IgD-negative memory B cell (primary cell): ENCODE results near the gene CADM1. TPM values are rescaled to one million over a fixed set of nuclear protein-coding genes. Genes with fewer than 3 reads are reported as not detected.

Experiments
- H3K27ac Mint-ChIP-seq, 3 donors: one replicate each; pipeline ENCODE4 v1.8.0; 2020 to 2022; ENCODE audit warnings: mild to moderate bottlenecking in 3 of 3, mixed read lengths in 3 of 3, moderate library complexity in 1 of 3
- H3K27me3 Mint-ChIP-seq: one replicate; pipeline ENCODE4 v1.8.0; 2021; ENCODE audit warnings: mixed read lengths
- H3K36me3 Mint-ChIP-seq: one replicate; pipeline ENCODE4 v1.8.0; 2020; ENCODE audit warnings: mild to moderate bottlenecking, mixed read lengths
- H3K4me1 Mint-ChIP-seq, 3 donors: one replicate each; pipeline ENCODE4 v1.8.0; 2020 to 2022; ENCODE audit warnings: mixed read lengths in 3 of 3, mild to moderate bottlenecking in 1 of 3
- H3K4me3 Mint-ChIP-seq, 4 donors: one replicate each; pipeline ENCODE4 v1.8.0; 2020 to 2022; ENCODE audit warnings: mild to moderate bottlenecking in 4 of 4, mixed read lengths in 4 of 4, moderate library complexity in 3 of 4
- H3K9me3 Mint-ChIP-seq, 3 donors: one replicate each; pipeline ENCODE4 v1.8.0; 2020 to 2021; ENCODE audit warnings: mixed read lengths in 3 of 3, mild to moderate bottlenecking in 1 of 3
- polyA plus RNA-seq: library from polyadenylated mRNA; unstranded; fragments of 300-500 nt; fragmentation: Illumina TruSeq; gene quantifications from one replicate; pipeline ENCODE4 v1.2.3, GENCODE V29; 2021

Gene CADM1
- polyA plus RNA-seq, 1 donor from 2014 or later, result 2.0 TPM

- Mint-ChIP-seq H3K27me3 (no peaks in the 10 kb centered on the region), H3K4me1 (peaks cover 12 to 20% (median 15%) of the 10 kb centered on the region in 3 donors), H3K27ac (peak overlapping the region in 1 of 3 donors; percentile 53), H3K36me3 (peaks cover 1% of the 10 kb centered on the region), H3K4me3 (no peak overlapping the region), H3K9me3 (no peaks in the 10 kb centered on the region)
Observed at GRCh38 chr11:115258216-115258615, 246.0 kb downstream of the CADM1 start.

- Mint-ChIP-seq H3K36me3 (peaks cover 1% of the 10 kb centered on the region), H3K4me1 (peaks cover 12 to 20% (median 15%) of the 10 kb centered on the region in 3 donors), H3K27ac (no peak overlapping the region)
Observed at GRCh38 chr11:115257678-115258077, 246.5 kb downstream of the CADM1 start.

GRCh38 chr11:115257270-115257669 lies 246.9 kb downstream of the CADM1 start:
- Mint-ChIP-seq H3K4me1 (peaks cover 12 to 20% (median 15%) of the 10 kb centered on the region in 3 donors), H3K27ac (no peak overlapping the region), H3K9me3 (no peaks in the 10 kb centered on the region), H3K36me3 (peaks cover 1% of the 10 kb centered on the region), H3K4me3 (no peak overlapping the region), H3K27me3 (no peaks in the 10 kb centered on the region)

More at GRCh38 chr11:115257678-115258077, 246.5 kb downstream of the CADM1 start:
- H3K27me3 Mint-ChIP-seq, result no peaks in the 10 kb centered on the region
- H3K9me3 Mint-ChIP-seq, result no peaks in the 10 kb centered on the region
- no peak overlapping the region for H3K4me3 Mint-ChIP-seq

- Mint-ChIP-seq H3K4me3 (peak overlapping the region in 2 of 4 donors; percentile 30 to 74), H3K27ac (peak overlapping the region; percentile 57 to 72 (median 72))
Observed at GRCh38 chr11:115256397-115257197, 247.6 kb downstream of the CADM1 start.

GRCh38 chr11:115255006-115255762 lies 249.0 kb downstream of the CADM1 start:
- Mint-ChIP-seq H3K4me3 (no peak overlapping the region), H3K27ac (no peak overlapping the region)

More at GRCh38 chr11:115256397-115257197, 247.6 kb downstream of the CADM1 start:
- Mint-ChIP-seq H3K4me1 (peaks cover 12 to 20% (median 15%) of the 10 kb centered on the region in 3 donors), H3K36me3 (peaks cover 1% of the 10 kb centered on the region), H3K9me3 (no peaks in the 10 kb centered on the region), H3K27me3 (no peaks in the 10 kb centered on the region)

GRCh38 chr11:115251126-115251525 lies 253.1 kb downstream of the CADM1 start:
- H3K4me1 Mint-ChIP-seq, result peaks cover 3 to 7% (median 4%) of the 10 kb centered on the region in 3 donors
- H3K4me3 Mint-ChIP-seq, result no peak overlapping the region
- H3K9me3 Mint-ChIP-seq, result no peaks in the 10 kb centered on the region
- H3K27me3 Mint-ChIP-seq, result peaks cover 2% of the 10 kb centered on the region
- no peak overlapping the region for H3K27ac Mint-ChIP-seq
- no peaks in the 10 kb centered on the region for H3K36me3 Mint-ChIP-seq

More at GRCh38 chr11:115255006-115255762, 249.0 kb downstream of the CADM1 start:
- H3K9me3 Mint-ChIP-seq, result no peaks in the 10 kb centered on the region
- peaks cover 2% of the 10 kb centered on the region for H3K27me3 Mint-ChIP-seq
- peaks cover 1% of the 10 kb centered on the region for H3K36me3 Mint-ChIP-seq
- H3K4me1 Mint-ChIP-seq, result peaks cover 12 to 20% (median 15%) of the 10 kb centered on the region in 3 donors

GRCh38 chr11:115249061-115249578 lies 255.1 kb downstream of the CADM1 start:
- no peak overlapping the region for H3K4me3 Mint-ChIP-seq
- no peaks in the 10 kb centered on the region for H3K36me3 Mint-ChIP-seq
- no peak overlapping the region for H3K27ac Mint-ChIP-seq
- H3K27me3 Mint-ChIP-seq, result peaks cover 2% of the 10 kb centered on the region
- H3K9me3 Mint-ChIP-seq, result no peaks in the 10 kb centered on the region
- no peaks in the 10 kb centered on the region for H3K4me1 Mint-ChIP-seq

GRCh38 chr11:115247953-115248352 lies 256.3 kb downstream of the CADM1 start:
- H3K36me3 Mint-ChIP-seq, result no peaks in the 10 kb centered on the region
- peaks cover 2% of the 10 kb centered on the region for H3K27me3 Mint-ChIP-seq
- no peaks in the 10 kb centered on the region for H3K4me1 Mint-ChIP-seq
- H3K27ac Mint-ChIP-seq, result no peak overlapping the region
- H3K9me3 Mint-ChIP-seq, result no peaks in the 10 kb centered on the region
- H3K4me3 Mint-ChIP-seq, result no peak overlapping the region

GRCh38 chr11:115247361-115247760 lies 256.9 kb downstream of the CADM1 start:
- no peak overlapping the region for H3K27ac Mint-ChIP-seq
- no peak overlapping the region for H3K4me3 Mint-ChIP-seq
- H3K27me3 Mint-ChIP-seq, result peaks cover 2% of the 10 kb centered on the region
- no peaks in the 10 kb centered on the region for H3K4me1 Mint-ChIP-seq
- H3K9me3 Mint-ChIP-seq, result no peaks in the 10 kb centered on the region
- no peaks in the 10 kb centered on the region for H3K36me3 Mint-ChIP-seq

- Mint-ChIP-seq H3K36me3 (no peaks in the 10 kb centered on the region), H3K4me3 (no peak overlapping the region), H3K27me3 (no peaks in the 10 kb centered on the region), H3K9me3 (no peaks in the 10 kb centered on the region), H3K27ac (no peak overlapping the region), H3K4me1 (no peaks in the 10 kb centered on the region)
Observed at GRCh38 chr11:115244758-115245157, 259.5 kb downstream of the CADM1 start.

- no peaks in the 10 kb centered on the region for H3K4me1 Mint-ChIP-seq
- no peaks in the 10 kb centered on the region for H3K36me3 Mint-ChIP-seq
- no peak overlapping the region for H3K4me3 Mint-ChIP-seq
- no peak overlapping the region for H3K27ac Mint-ChIP-seq
- H3K27me3 Mint-ChIP-seq, result no peaks in the 10 kb centered on the region
- no peaks in the 10 kb centered on the region for H3K9me3 Mint-ChIP-seq
Observed at GRCh38 chr11:115244296-115244695, 259.9 kb downstream of the CADM1 start.

- peaks cover 1% of the 10 kb centered on the region for H3K36me3 Mint-ChIP-seq
- H3K27me3 Mint-ChIP-seq, result no peaks in the 10 kb centered on the region
- no peaks in the 10 kb centered on the region for H3K4me1 Mint-ChIP-seq
- no peak overlapping the region for H3K27ac Mint-ChIP-seq
- no peaks in the 10 kb centered on the region for H3K9me3 Mint-ChIP-seq
- no peak overlapping the region for H3K4me3 Mint-ChIP-seq
Observed at GRCh38 chr11:115242982-115243381, 261.2 kb downstream of the CADM1 start.

GRCh38 chr11:115241899-115242298 lies 262.3 kb downstream of the CADM1 start:
- Mint-ChIP-seq H3K4me3 (no peak overlapping the region), H3K4me1 (no peaks in the 10 kb centered on the region), H3K36me3 (peaks cover 3% of the 10 kb centered on the region), H3K27ac (no peak overlapping the region), H3K9me3 (no peaks in the 10 kb centered on the region), H3K27me3 (no peaks in the 10 kb centered on the region)

- H3K36me3 Mint-ChIP-seq, result peaks cover 3% of the 10 kb centered on the region
- no peaks in the 10 kb centered on the region for H3K27me3 Mint-ChIP-seq
- H3K4me1 Mint-ChIP-seq, result no peaks in the 10 kb centered on the region
- H3K27ac Mint-ChIP-seq, result no peak overlapping the region
- H3K9me3 Mint-ChIP-seq, result no peaks in the 10 kb centered on the region
- no peak overlapping the region for H3K4me3 Mint-ChIP-seq
Observed at GRCh38 chr11:115238791-115239190, 265.4 kb downstream of the CADM1 start.

- H3K4me1 Mint-ChIP-seq, result no peaks in the 10 kb centered on the region
- peaks cover 3% of the 10 kb centered on the region for H3K36me3 Mint-ChIP-seq
- H3K4me3 Mint-ChIP-seq, result no peak overlapping the region
- no peaks in the 10 kb centered on the region for H3K9me3 Mint-ChIP-seq
- no peaks in the 10 kb centered on the region for H3K27me3 Mint-ChIP-seq
- no peak overlapping the region for H3K27ac Mint-ChIP-seq
Observed at GRCh38 chr11:115238086-115238485, 266.1 kb downstream of the CADM1 start.
